Hepatocyte (in vitro differentiated cells): ENCODE results near the gene SPATA24.

ENCODE experiments used
- CTCF ChIP-seq: fragments of 200-600 bp; sonication (generic); IDR thresholded peaks from 2 replicates; pipeline ENCODE4 v1.5.1; 2016; ENCODE audit warnings: antibody characterized with exemption, mild to moderate bottlenecking; ENCODE audit not compliant: poor library complexity
- EZH2 ChIP-seq: fragments of 200-600 bp; sonication (generic); IDR thresholded peaks from 2 replicates; pipeline ENCODE4 v1.6.1; 2016; ENCODE audit warnings: antibody characterized with exemption, mild to moderate bottlenecking, borderline replicate concordance

- no peak for TF ChIP-seq CTCF
- no peak for TF ChIP-seq EZH2
Measured at GRCh38 chr5:139390639-139391569, 13.0 kb downstream of the SPATA24 start.
